Fibroblast of skin of right quadriceps (primary cell): ENCODE results near the gene GRIFIN.

Experiments
- DNase-seq: peaks from one replicate; pipeline ENCODE4 v3.0.0-alpha.2; 2013

Gene GRIFIN

DNA sequence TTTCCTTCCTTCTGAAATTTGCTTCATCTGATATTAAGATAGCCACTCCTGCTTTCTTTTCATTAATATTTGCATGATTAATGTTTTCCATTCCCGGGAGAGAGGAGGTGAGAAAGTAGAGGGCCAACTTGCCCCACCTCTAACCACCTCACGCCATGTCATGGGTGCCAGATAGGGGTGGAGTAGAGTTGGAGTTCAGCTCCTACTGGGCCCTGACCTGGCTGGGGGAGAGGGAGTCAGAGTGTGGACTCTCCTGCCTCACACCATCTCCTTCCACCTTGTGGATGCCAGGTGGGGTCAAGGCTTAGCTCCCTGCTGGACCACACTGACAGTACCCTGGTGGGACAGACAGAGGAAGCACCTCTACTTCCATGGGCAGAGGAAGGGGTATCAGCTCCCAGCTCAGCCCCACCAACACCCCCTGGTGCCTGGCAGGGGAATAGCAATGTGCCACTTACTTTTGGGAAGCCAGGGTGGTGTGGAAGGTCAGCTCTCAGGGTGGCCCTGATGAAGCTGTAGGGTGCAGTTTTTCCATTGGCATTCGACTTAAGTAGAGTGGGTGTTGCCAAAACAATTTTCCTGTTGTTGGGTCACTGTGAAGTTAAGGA lies 44.8 kb downstream of the GRIFIN start:
- DNase-seq, result no peak

DNA sequence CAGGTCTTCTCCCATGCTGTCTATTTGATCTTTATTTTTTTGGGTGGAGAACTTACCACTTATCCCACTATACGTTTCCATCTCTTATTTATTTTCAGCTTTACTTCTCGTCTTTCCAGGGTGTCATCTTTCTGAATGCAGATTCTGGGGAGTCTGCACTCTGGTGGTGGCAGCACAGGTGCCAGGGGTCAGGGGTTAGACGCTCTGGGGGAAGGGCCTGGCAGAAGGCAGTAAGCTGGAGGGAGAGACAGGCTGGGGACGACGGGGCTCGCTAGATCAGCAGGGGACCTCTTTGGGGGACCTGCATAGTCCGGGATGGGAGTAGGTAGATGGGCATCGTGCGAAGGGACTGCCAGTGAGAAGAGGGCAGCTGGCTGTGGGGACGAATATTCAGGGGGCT lies 50.4 kb downstream of the GRIFIN start:
- no peak for DNase-seq
